ENCODE results near the gene CEACAM1.
"Not testable (repeated sequence)": the region's sequence is repeated elsewhere in the genome, so short reads cannot be mapped to it uniquely, and the experiment has no call there.

CEACAM1 gene

GRCh38 chr19:42472402-42473147 lies 55.7 kb downstream of the CEACAM1 start:
- no peak for DNase-seq

- no peak for DNase-seq
These were observed 56.6 kb downstream of the CEACAM1 start for GRCh38 chr19:42471554-42472249.

- no peak for DNase-seq
These were observed 58.7 kb downstream of the CEACAM1 start for GRCh38 chr19:42469311-42470235.

GRCh38 chr19:42468273-42468796 lies 59.9 kb downstream of the CEACAM1 start:
- DNase-seq, result no peak

GRCh38 chr19:42467183-42467760 lies 61.0 kb downstream of the CEACAM1 start:
- no peak for DNase-seq

DNA sequence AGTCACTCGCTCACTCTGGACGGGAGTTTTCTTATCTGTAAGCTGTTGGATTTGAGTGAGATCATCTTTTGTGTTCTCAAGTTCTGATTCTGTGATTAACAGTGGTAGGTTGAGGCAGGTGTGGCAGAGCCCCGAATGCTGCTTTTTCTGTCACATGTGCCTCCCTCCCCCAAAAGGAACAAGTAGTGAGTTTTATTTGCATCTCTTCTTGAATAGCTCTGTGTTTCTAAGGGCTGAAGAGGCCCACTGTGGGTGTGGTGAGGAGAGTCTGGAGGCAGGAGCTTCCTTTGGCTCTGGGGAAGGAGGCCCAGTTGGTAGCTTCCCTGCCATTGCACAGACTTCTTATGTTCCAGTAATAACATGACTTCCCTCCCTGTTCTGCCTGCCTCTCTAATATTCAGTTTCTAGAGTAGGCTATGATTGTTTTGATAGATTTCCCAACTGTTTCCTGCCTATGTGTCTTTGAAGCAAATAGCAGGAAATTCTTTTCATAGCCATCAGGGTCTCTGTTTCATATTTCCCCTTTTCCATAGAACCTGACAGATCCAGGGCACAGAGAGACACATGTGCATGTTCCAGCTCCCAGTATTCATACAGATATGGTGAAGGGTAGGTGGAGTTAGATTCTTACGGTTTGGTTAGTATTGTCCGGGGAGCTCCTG lies 61.6 kb downstream of the CEACAM1 start:
- no peak for DNase-seq

GRCh38 chr19:42465827-42466280 lies 62.4 kb downstream of the CEACAM1 start:
- no peak for DNase-seq

DNA sequence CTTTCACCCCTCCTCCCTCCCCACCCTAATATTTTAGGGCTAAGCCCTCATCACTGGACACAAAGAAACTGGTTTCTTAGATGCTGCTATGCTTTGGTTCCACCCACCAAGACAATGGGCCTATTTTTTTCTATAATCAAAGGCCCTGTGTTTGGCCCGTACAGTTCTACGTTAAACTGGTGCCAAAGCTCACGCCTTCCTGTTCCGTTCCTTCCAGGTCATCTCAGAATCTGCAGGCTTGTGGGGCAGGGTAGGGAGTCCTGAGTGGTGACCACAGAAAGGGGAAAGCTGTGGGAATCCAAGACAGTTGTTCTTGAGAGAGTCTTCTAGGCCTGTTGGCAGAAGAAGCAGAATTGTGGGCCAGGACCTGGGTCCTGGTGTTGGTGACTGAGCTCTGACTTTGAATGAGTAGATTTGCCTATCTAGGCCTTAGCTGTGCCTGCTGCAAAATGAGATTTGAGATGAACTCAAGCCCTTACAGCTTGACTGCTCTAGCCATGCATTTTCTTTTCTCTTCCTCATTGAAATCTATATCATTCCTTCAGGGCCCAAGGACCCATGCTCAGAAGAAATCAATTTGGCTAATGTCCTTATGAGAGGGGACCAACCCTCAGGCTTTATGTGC lies 66.5 kb downstream of the CEACAM1 start:
- no peak for DNase-seq

GRCh38 chr19:42461231-42461630 lies 67.0 kb downstream of the CEACAM1 start:
- DNase-seq, result not testable (repeated sequence)

- no peak for DNase-seq
These were observed 68.4 kb downstream of the CEACAM1 start for GRCh38 chr19:42459926-42460325.
